ENCODE results near the gene DIRAS1.

The DIRAS1 gene

GRCh38 chr19:2740314-2740656 is 19.1 kb upstream of the DIRAS1 start:
- no peak for DNase-seq (ENCODE audit: low read depth)
- H3K4me3 ChIP-seq (ENCODE audit: low read depth, low read length): no peak overlapping the region
- TF ChIP-seq CTCF (IDR thresholded peaks at IDR 0.05; ENCODE audit: low read depth, low read length, missing control alignments): no peak

GRCh38 chr19:2739602-2740313 is 18.6 kb upstream of the DIRAS1 start, which contains the start of gene SLC39A3:
TSS of gene SLC39A3 (minus strand) at chr19:2740017. CDS start at chr19:2737257, 2,760 bp downstream.
- DNase-seq (ENCODE audit: low read depth): peak; percentile 98
- TF ChIP-seq CTCF (IDR thresholded peaks at IDR 0.05; ENCODE audit: low read depth, low read length, missing control alignments): no peak
- peak within 1 kb of the TSS; percentile 97 for H3K4me3 ChIP-seq (ENCODE audit: low read depth, low read length)

GRCh38 chr19:2736550-2737190 is 15.5 kb upstream of the DIRAS1 start:
- no peak for TF ChIP-seq CTCF (IDR thresholded peaks at IDR 0.05; ENCODE audit: low read depth, low read length, missing control alignments)
- DNase-seq (ENCODE audit: low read depth): no peak
- no peak overlapping the region for H3K4me3 ChIP-seq (ENCODE audit: low read depth, low read length)

- no peak overlapping the region for H3K4me3 ChIP-seq (ENCODE audit: low read depth, low read length)
- no peak for DNase-seq (ENCODE audit: low read depth)
- TF ChIP-seq CTCF (IDR thresholded peaks at IDR 0.05; ENCODE audit: low read depth, low read length, missing control alignments): no peak
These were observed 14.2 kb upstream of the DIRAS1 start for GRCh38 chr19:2735374-2735773.

GRCh38 chr19:2734589-2735288 is 13.6 kb upstream of the DIRAS1 start:
- TF ChIP-seq CTCF (IDR thresholded peaks at IDR 0.05; ENCODE audit: low read depth, low read length, missing control alignments): no peak
- H3K4me3 ChIP-seq (ENCODE audit: low read depth, low read length): no peak overlapping the region
- DNase-seq (ENCODE audit: low read depth): no peak

- TF ChIP-seq CTCF (IDR thresholded peaks at IDR 0.05; ENCODE audit: low read depth, low read length, missing control alignments): no peak
- no peak for DNase-seq (ENCODE audit: low read depth)
- H3K4me3 ChIP-seq (ENCODE audit: low read depth, low read length): no peak overlapping the region
These were observed 12.9 kb upstream of the DIRAS1 start for GRCh38 chr19:2733930-2734588.
